Smooth muscle cell (in vitro differentiated cells): Measurements from ENCODE around the gene LRP1-AS. TPM values are rescaled to one million over a fixed set of nuclear protein-coding genes. Genes with fewer than 3 reads are reported as not detected.

Source experiments
- DNase-seq: peaks from one replicate; lab custom pipeline; 2025; ENCODE audit not compliant: unreplicated experiment; lab: John Stamatoyannopoulos, UW
- H2AFZ ChIP-seq: fragments of 200-600 bp; sonication (generic); 2 replicates; pipeline ENCODE4 v1.6.0; 2016; ENCODE audit warnings: antibody characterized with exemption, low read depth, mild to moderate bottlenecking
- H3F3A ChIP-seq: fragments of 200-600 bp; sonication (generic); 2 replicates; pipeline ENCODE4 v1.6.0; 2017; ENCODE audit warnings: antibody characterized with exemption, low read depth
- H3K27ac ChIP-seq: fragments of 200-600 bp; sonication (generic); 2 replicates; pipeline ENCODE4 v1.5.1; 2016; ENCODE audit warnings: low read depth, mild to moderate bottlenecking
- H3K27me3 ChIP-seq: fragments of 200-600 bp; sonication (generic); 2 replicates; pipeline ENCODE4 v1.6.1; 2016; ENCODE audit warnings: low read depth, mild to moderate bottlenecking
- H3K36me3 ChIP-seq: fragments of 200-600 bp; sonication (generic); 2 replicates; pipeline ENCODE4 v1.5.1; 2016; ENCODE audit warnings: low read depth
- H3K4me1 ChIP-seq: fragments of 200-600 bp; sonication (generic); 2 replicates; pipeline ENCODE4 v1.5.1; 2016; ENCODE audit warnings: low read depth
- H3K4me2 ChIP-seq: fragments of 200-600 bp; sonication (generic); 2 replicates; pipeline ENCODE4 v1.6.0; 2016; ENCODE audit warnings: mild to moderate bottlenecking
- H3K4me3 ChIP-seq: fragments of 200-600 bp; sonication (generic); 2 replicates; pipeline ENCODE4 v1.5.1; 2016; ENCODE audit warnings: mild to moderate bottlenecking
- H3K79me2 ChIP-seq: fragments of 200-600 bp; sonication (generic); 2 replicates; pipeline ENCODE4 v1.6.0; 2016; ENCODE audit warnings: low read depth, mild to moderate bottlenecking
- H3K9ac ChIP-seq: fragments of 200-600 bp; sonication (generic); 2 replicates; pipeline ENCODE4 v1.6.0; 2016; ENCODE audit warnings: low read depth
- H3K9me3 ChIP-seq: fragments of 200-600 bp; sonication (generic); replicated peaks from 2 replicates; pipeline ENCODE4 v1.5.1; 2016; ENCODE audit warnings: low read depth
- H4K20me1 ChIP-seq: fragments of 200-600 bp; sonication (generic); 2 replicates; pipeline ENCODE4 v1.6.0; 2016; ENCODE audit warnings: low read depth
- CTCF ChIP-seq: fragments of 200-600 bp; sonication (generic); IDR thresholded peaks from 2 replicates; pipeline ENCODE4 v1.5.1; 2017; ENCODE audit warnings: borderline replicate concordance, mild to moderate bottlenecking, antibody characterized with exemption; ENCODE audit not compliant: insufficient read depth, poor library complexity, severe bottlenecking
- WGBS: methylation state at CpG from one replicate; pipeline ENCODE4 v1.1.7; 2016; ENCODE audit warnings: low lambda C conversion rate; 5-methylcytosine and 5-hydroxymethylcytosine counted together
- polyA plus RNA-seq: library from polyadenylated mRNA; unstranded; fragments of >200 nt; fragmentation: Nextera tagmentation; extraction: Ambion mirVana; gene quantifications from 2 replicates; pipeline ENCODE4 v1.2.1, GENCODE V29; 2016
- total RNA-seq: library from RNA; depleted of rRNA; stranded (reverse); fragments of >200 nt; gene quantifications from 2 replicates; pipeline ENCODE4 v1.2.3, GENCODE V29; 2014

Gene LRP1-AS
- total and polyA plus RNA-seq, 2 experiments from 2014 or later, result not detected

GRCh38 chr12:57165741-57166140 is 18.3 kb upstream of the LRP1-AS start:
- Histone ChIP-seq H3K27me3 (no peaks in the 10 kb centered on the region), H3K36me3 (peaks cover 4% of the 10 kb centered on the region), H3K27ac (no peak overlapping the region), H3F3A (peaks cover 16% of the 10 kb centered on the region), H4K20me1 (peaks cover 79% of the 10 kb centered on the region), H3K4me1 (no peaks in the 10 kb centered on the region), H3K4me3 (no peak overlapping the region), H3K9ac (no peak overlapping the region), H3K4me2 (no peak overlapping the region), H3K9me3 (no peaks in the 10 kb centered on the region), H3K79me2 (peaks cover 4% of the 10 kb centered on the region), H2AFZ (no peak overlapping the region)
- no peak for DNase-seq
- 97% methylated on average over 19 of the region's 19 CpGs for WGBS
- TF ChIP-seq CTCF, result no peak

GRCh38 chr12:57164966-57165625 is 17.7 kb upstream of the LRP1-AS start:
- Histone ChIP-seq H3F3A (peaks cover 16% of the 10 kb centered on the region), H3K9ac (no peak overlapping the region), H3K79me2 (peaks cover 4% of the 10 kb centered on the region), H4K20me1 (peaks cover 79% of the 10 kb centered on the region), H3K4me3 (no peak overlapping the region), H3K36me3 (peaks cover 4% of the 10 kb centered on the region), H3K27me3 (no peaks in the 10 kb centered on the region), H2AFZ (no peak overlapping the region), H3K9me3 (no peaks in the 10 kb centered on the region), H3K4me1 (no peaks in the 10 kb centered on the region), H3K27ac (no peak overlapping the region), H3K4me2 (no peak overlapping the region)
- WGBS, result 79% methylated on average over 13 of the region's 13 CpGs
- TF ChIP-seq CTCF, result no peak
- no peak for DNase-seq

GRCh38 chr12:57164454-57164853 is 17.0 kb upstream of the LRP1-AS start:
- Histone ChIP-seq H3F3A (peaks cover 16% of the 10 kb centered on the region), H3K79me2 (peaks cover 4% of the 10 kb centered on the region), H2AFZ (no peak overlapping the region), H3K27ac (no peak overlapping the region), H3K4me2 (no peak overlapping the region), H3K4me1 (no peaks in the 10 kb centered on the region), H3K9me3 (no peaks in the 10 kb centered on the region), H3K27me3 (no peaks in the 10 kb centered on the region), H3K9ac (no peak overlapping the region), H3K36me3 (peaks cover 4% of the 10 kb centered on the region), H3K4me3 (no peak overlapping the region), H4K20me1 (peaks cover 80% of the 10 kb centered on the region)
- 99% methylated on average over 3 of the region's 3 CpGs for WGBS
- TF ChIP-seq CTCF, result no peak
- no peak for DNase-seq

- Histone ChIP-seq H3K9me3 (no peaks in the 10 kb centered on the region), H3K4me1 (no peaks in the 10 kb centered on the region), H3K9ac (no peak overlapping the region), H3K27ac (no peak overlapping the region), H2AFZ (no peak overlapping the region), H3K4me2 (no peak overlapping the region), H4K20me1 (peaks cover 87% of the 10 kb centered on the region), H3K36me3 (peaks cover 4% of the 10 kb centered on the region), H3K79me2 (peaks cover 4% of the 10 kb centered on the region), H3K27me3 (no peaks in the 10 kb centered on the region), H3K4me3 (no peak overlapping the region), H3F3A (peaks cover 16% of the 10 kb centered on the region)
- no peak for TF ChIP-seq CTCF
- 97% methylated on average over 8 of the region's 8 CpGs for WGBS
- no peak for DNase-seq
Measured at GRCh38 chr12:57162553-57163125, 15.2 kb upstream of the LRP1-AS start.
